Measurements from ENCODE around the gene RXFP1.

Gene RXFP1

GRCh38 chr4:158543191-158543590, 21.5 kb downstream of the RXFP1 start:
- no peak for DNase-seq

- DNase-seq: no peak
Measured at GRCh38 chr4:158544141-158544540, 22.5 kb downstream of the RXFP1 start.

- DNase-seq: no peak
Measured at GRCh38 chr4:158553364-158553763, 31.7 kb downstream of the RXFP1 start.

DNA sequence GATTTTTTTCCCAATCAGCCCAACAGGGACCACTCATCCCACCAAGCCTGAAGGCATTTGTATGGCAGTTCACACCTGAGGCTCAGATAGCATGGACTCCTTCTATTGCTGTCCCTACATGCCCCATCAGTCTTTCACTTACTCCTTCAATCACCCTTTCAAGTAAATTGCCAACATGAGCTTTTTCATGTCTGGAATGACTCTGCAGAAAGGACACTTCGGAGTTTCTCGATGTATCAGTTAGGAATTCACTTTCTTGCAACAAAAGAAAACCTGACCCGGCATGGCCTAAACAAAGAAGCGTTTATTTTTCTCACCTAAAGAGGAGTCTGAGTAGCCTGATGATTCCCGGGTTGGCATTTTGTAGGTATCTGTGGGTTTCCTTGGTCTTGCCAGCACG, 38.6 kb downstream of the RXFP1 start:
- no peak for DNase-seq

DNA sequence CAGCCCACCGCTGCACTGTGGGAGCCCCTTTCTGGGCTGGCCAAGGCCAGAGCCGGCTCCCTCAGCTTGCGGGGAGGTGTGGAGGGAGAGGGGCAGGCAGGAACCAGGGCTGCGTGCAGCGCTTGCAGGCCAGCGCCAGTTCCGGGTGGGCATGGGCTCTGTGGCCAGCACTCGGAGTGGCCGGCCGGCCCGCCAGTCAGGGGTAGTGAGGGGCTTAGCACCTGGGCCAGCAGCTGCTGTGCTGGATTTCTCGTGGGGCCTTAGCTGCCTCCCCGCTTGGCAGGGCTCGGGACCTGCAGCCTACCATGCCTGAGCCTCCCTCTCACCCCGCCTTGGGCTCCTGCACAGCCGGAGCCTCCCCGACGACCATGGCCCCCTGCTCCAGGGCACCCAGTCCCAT, 45.2 kb downstream of the RXFP1 start:
- DNase-seq: no peak

DNA sequence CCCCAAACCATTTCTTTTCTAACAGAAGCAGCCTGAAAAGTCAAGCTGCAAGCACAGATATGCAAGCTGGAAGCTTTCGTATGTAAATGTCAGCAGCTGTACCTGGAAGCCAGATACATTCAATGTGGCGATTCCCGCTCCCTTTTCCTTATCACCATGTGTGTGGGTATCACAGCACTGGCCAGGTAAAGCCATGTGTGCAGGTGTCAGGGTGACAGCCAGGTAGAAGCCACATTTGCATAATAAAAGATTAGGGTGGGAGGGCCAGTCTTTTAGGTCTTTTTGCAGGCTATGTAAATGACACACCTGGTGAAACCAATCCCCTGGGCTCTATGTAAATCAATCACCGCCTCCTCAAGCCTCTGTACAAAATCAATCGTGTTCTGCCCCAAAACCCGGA, 50.1 kb downstream of the RXFP1 start:
- no peak for DNase-seq

GRCh38 chr4:158572608-158573007, 50.9 kb downstream of the RXFP1 start:
- no peak for DNase-seq

DNA sequence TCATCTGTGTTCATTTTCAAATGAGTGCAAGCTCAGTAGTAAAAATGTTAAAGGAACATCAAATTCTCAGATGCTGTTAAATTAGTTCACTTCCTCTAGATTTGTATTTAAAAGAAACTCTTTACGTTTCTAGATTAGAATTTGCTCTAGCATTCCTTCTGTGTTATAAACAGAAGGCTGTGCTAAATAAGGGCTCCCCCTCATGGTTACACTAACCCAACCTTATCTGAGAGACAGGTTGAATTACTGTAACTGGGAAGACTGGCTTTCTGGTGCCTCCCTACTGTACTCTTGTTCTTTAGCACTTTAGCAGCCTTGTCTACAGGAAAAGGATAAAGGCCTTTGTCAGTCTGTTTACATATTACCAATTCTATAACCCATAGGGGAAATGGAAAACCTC, 56.8 kb downstream of the RXFP1 start:
- DNase-seq: no peak

- DNase-seq: no peak
Measured at GRCh38 chr4:158580064-158580463, 58.4 kb downstream of the RXFP1 start.

GRCh38 chr4:158581161-158581560, 59.5 kb downstream of the RXFP1 start:
- no peak for DNase-seq

GRCh38 chr4:158586881-158587280, 65.2 kb downstream of the RXFP1 start:
- no peak for DNase-seq

DNA sequence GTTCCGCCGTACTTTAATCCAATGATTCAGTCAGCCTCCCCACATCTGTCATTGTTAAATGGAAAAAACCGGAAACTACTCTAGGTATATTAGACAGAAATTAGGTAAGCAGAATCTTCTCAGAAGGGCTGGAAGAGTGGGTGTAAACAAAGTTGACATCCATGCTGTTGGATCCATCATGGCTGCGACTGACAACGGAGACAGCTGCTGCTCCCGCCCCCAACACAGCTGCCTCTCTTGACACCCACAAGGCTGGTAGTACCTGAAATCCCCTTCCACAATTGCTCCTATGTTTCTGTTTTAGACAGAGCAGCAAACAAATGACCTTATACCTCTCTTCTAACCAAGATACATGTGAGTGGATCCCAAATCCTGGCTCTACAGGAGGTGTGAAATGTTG, 66.6 kb downstream of the RXFP1 start:
- DNase-seq: no peak

- DNase-seq: no peak
Measured at GRCh38 chr4:158588777-158589176, 67.1 kb downstream of the RXFP1 start.

DNA sequence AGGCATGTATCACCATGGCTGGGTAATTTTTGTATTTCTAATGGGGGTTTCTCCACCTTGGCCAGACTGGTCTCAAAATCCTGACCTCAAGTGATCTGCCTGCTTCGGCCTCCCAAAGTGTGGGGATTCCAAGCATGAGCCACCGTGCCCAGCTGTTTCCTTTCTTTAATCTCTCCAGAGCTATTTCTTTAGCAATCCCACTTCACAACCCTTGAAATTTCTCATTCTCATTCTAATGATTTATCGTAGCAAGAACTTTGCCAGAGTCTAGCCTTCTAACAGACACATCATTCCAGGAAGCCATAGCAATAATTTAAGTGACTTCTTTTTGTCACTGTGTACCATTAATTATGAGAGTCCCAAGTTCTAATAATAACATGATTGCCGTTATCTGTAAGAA, 68.6 kb downstream of the RXFP1 start:
- no peak for DNase-seq

- DNase-seq: no peak
Measured at GRCh38 chr4:158590824-158591223, 69.1 kb downstream of the RXFP1 start.

- DNase-seq: no peak
Measured at GRCh38 chr4:158597879-158598596, 76.4 kb downstream of the RXFP1 start.

GRCh38 chr4:158599150-158599549, 77.5 kb downstream of the RXFP1 start:
- no peak for DNase-seq

DNA sequence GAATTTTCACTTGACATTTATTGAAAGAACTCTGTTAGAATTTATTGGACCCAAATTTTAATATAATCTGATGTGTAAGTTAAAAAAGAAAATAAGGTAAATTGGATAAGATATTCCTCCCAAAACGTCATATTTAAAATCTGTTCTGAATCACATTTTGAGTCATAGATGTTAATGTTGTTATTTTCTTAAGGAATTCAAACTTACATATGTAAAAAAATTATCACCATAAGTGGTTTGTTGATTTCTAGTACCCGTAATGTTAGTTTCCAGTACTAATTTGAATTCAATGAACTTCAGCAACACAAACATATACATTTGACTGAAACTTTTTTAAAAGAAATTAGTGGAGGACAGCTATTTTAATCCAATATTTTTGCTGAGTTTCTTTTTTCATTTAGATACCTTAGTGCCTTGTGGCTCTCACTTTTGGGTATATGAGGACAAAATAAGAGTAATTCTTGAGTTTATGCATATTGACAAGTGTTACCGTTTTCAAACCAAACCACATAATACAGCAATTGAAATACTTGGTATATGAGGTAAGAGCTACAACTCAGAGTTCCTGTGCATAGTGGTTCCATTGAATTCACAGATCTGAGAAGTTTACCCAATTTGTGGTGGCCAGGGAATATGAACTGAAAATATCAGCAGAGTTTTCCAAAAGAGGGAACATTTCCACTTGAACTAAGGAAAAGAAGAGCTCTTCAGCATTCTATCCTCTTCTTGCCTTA, 78.2 kb downstream of the RXFP1 start:
- no peak for DNase-seq

- no peak for DNase-seq
Measured at GRCh38 chr4:158604369-158604768, 82.7 kb downstream of the RXFP1 start.

DNA sequence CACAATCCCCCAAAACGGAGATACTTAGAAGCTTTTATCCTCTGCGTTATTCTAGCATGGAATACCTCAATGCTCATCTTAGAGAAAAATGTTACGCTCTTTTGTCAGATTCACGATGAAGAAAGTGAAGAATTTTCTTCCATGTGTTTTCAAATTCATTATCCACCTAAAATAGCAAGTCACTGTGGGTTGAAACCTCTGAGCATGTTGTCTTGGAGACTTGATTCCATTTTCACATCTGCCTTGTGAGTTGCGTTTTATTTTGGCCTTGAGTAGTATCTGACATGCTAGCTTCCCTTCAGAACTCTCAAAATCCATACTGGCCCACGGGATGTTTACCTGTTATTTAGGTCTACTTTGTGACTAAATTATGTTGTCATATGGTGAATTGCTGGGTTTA, 83.7 kb downstream of the RXFP1 start:
- DNase-seq: no peak

GRCh38 chr4:158606969-158607368, 85.3 kb downstream of the RXFP1 start:
- no peak for DNase-seq

DNA sequence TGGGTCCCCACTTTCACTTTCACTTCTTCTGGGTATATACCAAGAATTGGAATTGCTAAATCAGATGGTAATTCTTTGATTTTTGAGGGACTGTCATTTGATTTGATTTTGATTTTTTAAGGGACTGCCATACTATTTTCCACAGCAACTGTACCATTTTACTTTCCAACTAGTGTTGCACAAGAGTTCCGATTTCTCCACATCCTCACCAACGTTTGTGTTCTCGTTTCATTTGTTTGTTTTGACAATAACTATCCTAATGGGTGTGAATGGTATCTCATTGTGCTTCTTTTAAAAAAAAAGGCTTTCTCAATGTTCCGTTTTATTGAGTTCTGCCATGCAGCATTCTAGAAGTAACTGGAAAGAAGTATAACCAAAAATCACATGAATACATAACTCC, 87.4 kb downstream of the RXFP1 start:
- no peak for DNase-seq

- DNase-seq: no peak
Measured at GRCh38 chr4:158610790-158611189, 89.1 kb downstream of the RXFP1 start.

DNA sequence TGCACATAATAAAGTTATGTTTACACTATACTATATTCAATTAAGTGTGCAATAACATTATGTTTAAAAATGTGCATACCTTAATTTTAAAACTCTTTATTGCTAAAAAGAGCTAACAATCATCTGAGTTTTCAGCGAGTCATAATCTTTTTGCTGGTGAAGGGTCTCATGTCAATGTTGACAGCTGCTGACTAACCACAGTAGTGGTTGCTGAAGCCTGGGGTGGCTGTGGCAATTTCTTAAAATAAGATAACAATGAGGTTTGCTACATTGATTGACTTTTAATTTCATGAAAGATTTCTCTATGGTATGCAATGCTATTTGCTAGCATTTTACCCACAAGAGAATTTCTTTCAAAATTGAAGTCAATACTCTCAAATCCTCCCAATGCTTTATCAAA, 91.4 kb downstream of the RXFP1 start:
- no peak for DNase-seq

GRCh38 chr4:158617956-158618355, 96.3 kb downstream of the RXFP1 start:
- DNase-seq: no peak
